PFSK-1 (cell line): ENCODE results near the gene IFNA16.

Experiments
- POLR2AphosphoS5 ChIP-seq: IDR thresholded peaks from 2 replicates; pipeline ENCODE4 v1.6.1; 2012; ENCODE audit warnings: low read depth, mild to moderate bottlenecking, control low read depth, low read length, moderate library complexity
- SIN3A ChIP-seq: IDR thresholded peaks from 2 replicates; pipeline ENCODE4 v1.6.1; 2012; ENCODE audit warnings: mild to moderate bottlenecking, low read length, moderate library complexity, borderline replicate concordance; ENCODE audit not compliant: insufficient read depth
- TF ChIP-seq, protein P1 (sequence below), 2 experiments: IDR thresholded peaks; 2 replicates each; pipeline versions ENCODE4 v1.6.1 to v1.8.0; 2011 to 2012; ENCODE audit warnings: low read depth in 2 of 2, low read length in 2 of 2, control low read depth in 1 of 2, inconsistent platforms in 1 of 2, mild to moderate bottlenecking in 1 of 2, moderate library complexity in 1 of 2; ENCODE audit not compliant: insufficient read depth in 1 of 2

- TF ChIP-seq, protein P1, sequence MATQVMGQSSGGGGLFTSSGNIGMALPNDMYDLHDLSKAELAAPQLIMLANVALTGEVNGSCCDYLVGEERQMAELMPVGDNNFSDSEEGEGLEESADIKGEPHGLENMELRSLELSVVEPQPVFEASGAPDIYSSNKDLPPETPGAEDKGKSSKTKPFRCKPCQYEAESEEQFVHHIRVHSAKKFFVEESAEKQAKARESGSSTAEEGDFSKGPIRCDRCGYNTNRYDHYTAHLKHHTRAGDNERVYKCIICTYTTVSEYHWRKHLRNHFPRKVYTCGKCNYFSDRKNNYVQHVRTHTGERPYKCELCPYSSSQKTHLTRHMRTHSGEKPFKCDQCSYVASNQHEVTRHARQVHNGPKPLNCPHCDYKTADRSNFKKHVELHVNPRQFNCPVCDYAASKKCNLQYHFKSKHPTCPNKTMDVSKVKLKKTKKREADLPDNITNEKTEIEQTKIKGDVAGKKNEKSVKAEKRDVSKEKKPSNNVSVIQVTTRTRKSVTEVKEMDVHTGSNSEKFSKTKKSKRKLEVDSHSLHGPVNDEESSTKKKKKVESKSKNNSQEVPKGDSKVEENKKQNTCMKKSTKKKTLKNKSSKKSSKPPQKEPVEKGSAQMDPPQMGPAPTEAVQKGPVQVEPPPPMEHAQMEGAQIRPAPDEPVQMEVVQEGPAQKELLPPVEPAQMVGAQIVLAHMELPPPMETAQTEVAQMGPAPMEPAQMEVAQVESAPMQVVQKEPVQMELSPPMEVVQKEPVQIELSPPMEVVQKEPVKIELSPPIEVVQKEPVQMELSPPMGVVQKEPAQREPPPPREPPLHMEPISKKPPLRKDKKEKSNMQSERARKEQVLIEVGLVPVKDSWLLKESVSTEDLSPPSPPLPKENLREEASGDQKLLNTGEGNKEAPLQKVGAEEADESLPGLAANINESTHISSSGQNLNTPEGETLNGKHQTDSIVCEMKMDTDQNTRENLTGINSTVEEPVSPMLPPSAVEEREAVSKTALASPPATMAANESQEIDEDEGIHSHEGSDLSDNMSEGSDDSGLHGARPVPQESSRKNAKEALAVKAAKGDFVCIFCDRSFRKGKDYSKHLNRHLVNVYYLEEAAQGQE (IDR thresholded peaks at IDR 0.05; ENCODE audit: insufficient read depth in 1 of 2, low read depth in 2 of 2, low read length in 2 of 2): no peak
- TF ChIP-seq POLR2AphosphoS5 (no peak), SIN3A (no peak)
Observed at GRCh38 chr9:21171351-21171750, 45.8 kb downstream of the IFNA16 start.
